ENCODE measurements around the gene FKBP1A.
"Not testable (repeated sequence)": the region's sequence is repeated elsewhere in the genome, so short reads cannot be mapped to it uniquely, and the experiment has no call there.

Gene FKBP1A

DNA sequence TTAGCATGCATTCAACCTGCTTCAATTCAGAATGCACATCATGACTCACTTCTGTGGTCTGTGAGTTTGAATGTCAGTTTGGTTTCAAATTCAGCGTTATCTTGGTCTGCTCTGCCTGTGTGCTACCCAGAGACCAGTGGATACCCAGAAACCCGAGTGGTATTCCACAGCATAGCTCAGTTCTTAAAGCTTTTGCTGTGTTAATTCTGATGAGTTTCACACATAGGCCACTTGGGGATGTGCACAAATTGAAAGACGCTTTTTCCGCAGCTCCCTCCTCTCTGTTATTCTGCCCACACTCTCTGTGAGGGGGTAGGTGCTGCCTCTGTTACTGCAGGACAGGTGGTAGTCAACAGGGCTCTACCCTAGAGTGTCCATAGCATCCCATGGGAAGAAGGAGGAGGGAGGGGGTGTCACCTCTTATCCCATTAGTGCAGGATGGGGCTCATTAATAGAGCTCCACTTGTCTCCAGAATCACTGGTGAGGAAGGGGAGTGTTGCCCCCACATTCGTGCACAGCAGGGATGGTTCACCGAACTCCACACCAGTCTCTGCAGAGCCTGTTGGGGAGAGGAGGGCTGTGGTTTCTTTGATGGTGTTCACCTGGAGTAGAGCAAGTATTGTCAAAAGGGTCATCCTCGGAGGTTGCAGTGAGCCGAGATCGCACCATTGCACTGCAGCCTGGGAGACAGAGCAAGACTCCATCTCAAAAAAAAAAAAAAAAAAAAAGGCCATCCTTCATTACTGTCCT, 34.8 kb downstream of the FKBP1A start:
- TF ChIP-seq POLR2A (IDR thresholded peaks at IDR 0.05; ENCODE audit: low read depth, low read length) (no peak), POLR2AphosphoS5 (IDR thresholded peaks at IDR 0.05; ENCODE audit: low read depth, low read length) (no peak), TAF1 (IDR thresholded peaks at IDR 0.05; ENCODE audit: borderline replicate concordance, low read depth, low read length) (no peak)
- DNase-seq (ENCODE audit: insufficient read length), result no peak
- no peak for FAIRE-seq

- TF ChIP-seq TAF1 (IDR thresholded peaks at IDR 0.05; ENCODE audit: borderline replicate concordance, low read depth, low read length) (no peak), POLR2A (IDR thresholded peaks at IDR 0.05; ENCODE audit: low read depth, low read length) (no peak), POLR2AphosphoS5 (IDR thresholded peaks at IDR 0.05; ENCODE audit: low read depth, low read length) (no peak)
These were observed 38.9 kb downstream of the FKBP1A start for GRCh38 chr20:1353956-1354355.

DNA sequence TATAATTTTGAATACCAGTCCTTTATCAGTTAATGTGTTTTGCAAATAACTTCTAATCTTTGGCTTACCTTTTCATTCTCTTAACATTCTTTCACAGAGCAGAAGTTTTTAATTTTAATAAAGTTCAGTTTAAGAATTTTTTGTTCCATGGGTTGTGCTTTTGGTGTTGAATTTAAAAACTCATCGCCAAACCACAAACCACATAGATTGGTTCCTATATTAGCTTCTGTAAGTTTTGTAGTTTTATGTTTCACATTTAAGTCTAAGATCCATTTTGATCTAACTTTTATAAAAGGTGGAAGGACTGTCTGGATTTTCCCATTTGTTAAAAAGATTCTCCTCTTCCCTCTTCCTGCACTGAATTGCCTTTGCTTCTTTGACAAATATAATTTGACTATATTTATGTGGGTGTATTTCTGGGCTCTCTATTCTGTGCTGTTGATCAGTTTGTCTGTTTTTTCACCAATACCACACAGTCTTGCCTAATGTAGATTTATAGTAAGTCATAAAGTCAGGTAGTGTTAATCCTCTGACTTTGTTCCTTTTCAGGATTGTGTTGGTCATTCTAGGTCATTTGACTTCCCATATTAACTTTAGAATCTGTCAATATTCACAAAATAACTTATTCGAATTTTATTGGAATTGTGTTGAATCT, 46.4 kb downstream of the FKBP1A start:
- no peak for FAIRE-seq
- no peak for TF ChIP-seq TAF1 (IDR thresholded peaks at IDR 0.05; ENCODE audit: borderline replicate concordance, low read depth, low read length)
- no peak for TF ChIP-seq POLR2AphosphoS5 (IDR thresholded peaks at IDR 0.05; ENCODE audit: low read depth, low read length)
- TF ChIP-seq POLR2A (IDR thresholded peaks at IDR 0.05; ENCODE audit: low read depth, low read length), result no peak

More at GRCh38 chr20:1353956-1354355, 38.9 kb downstream of the FKBP1A start:
- no peak for FAIRE-seq
- no peak for DNase-seq (ENCODE audit: insufficient read length)

DNA sequence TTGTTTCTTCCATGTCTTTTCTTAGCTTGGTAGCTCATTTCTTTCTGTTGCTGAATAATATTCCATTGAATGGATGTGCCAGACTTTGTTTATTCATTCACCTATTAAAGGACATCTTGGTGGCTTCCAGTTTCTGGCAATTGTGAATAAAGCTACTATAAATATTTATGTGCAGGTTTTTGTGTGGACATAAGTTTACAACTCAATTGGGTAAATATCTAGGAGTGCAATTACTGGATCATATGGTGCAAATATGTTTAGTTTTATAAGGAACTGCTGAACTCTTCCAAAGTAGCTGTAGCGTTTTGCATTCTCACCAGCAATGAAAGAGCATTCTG, 47.1 kb downstream of the FKBP1A start:
- FAIRE-seq, result no peak
- no peak for DNase-seq (ENCODE audit: insufficient read length)
- TF ChIP-seq POLR2A (IDR thresholded peaks at IDR 0.05; ENCODE audit: low read depth, low read length) (no peak), POLR2AphosphoS5 (IDR thresholded peaks at IDR 0.05; ENCODE audit: low read depth, low read length) (no peak), TAF1 (IDR thresholded peaks at IDR 0.05; ENCODE audit: borderline replicate concordance, low read depth, low read length) (no peak)

More for the DNA sequence above, 46.4 kb downstream of the FKBP1A start:
- DNase-seq (ENCODE audit: insufficient read length), result no peak

- TF ChIP-seq POLR2AphosphoS5 (IDR thresholded peaks at IDR 0.05; ENCODE audit: low read depth, low read length) (no peak), POLR2A (IDR thresholded peaks at IDR 0.05; ENCODE audit: low read depth, low read length) (no peak), TAF1 (IDR thresholded peaks at IDR 0.05; ENCODE audit: borderline replicate concordance, low read depth, low read length) (no peak)
These were observed 47.7 kb downstream of the FKBP1A start for GRCh38 chr20:1345030-1345755.

GRCh38 chr20:1343446-1344124, 49.3 kb downstream of the FKBP1A start:
- not testable (repeated sequence) for FAIRE-seq; DNase-seq (ENCODE audit: insufficient read length)

More at GRCh38 chr20:1345030-1345755, 47.7 kb downstream of the FKBP1A start:
- FAIRE-seq (no peak), DNase-seq (ENCODE audit: insufficient read length) (no peak)

DNA sequence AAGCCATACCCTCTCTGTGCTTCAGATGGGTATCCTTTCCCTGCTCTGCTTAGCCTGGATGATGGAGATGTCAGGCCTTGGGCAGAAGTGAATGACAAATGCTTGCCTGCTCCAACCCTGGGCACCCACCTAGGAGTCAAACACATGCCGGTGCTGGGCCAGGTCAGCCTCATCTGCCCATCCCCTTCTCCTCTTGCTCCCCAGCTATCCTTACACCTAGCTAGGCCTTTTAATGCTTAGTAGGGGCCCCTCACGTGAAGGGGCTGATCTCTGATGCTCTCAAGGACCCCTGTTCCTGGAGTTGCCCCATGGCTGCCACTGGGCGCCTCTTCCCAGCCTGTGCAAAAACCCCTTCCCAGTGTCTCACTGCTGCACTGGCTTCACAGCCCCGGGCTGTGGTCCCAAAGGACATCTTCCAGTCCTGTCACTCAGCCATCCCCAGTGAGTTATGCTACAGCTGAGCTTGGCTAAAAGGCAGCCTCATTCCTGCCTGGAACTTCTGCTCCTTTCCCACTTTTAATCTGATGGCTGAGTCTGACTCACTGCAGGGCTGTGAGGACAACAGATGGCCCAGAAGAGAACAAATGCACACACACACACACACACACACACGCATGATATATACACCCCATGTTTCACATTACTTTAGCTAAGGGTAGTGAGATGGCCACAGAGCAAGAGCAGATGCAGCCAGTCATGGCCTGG, 51.1 kb downstream of the FKBP1A start:
- no peak for FAIRE-seq
- TF ChIP-seq TAF1 (IDR thresholded peaks at IDR 0.05; ENCODE audit: borderline replicate concordance, low read depth, low read length) (no peak), POLR2A (IDR thresholded peaks at IDR 0.05; ENCODE audit: low read depth, low read length) (no peak), POLR2AphosphoS5 (IDR thresholded peaks at IDR 0.05; ENCODE audit: low read depth, low read length) (no peak)
- DNase-seq (ENCODE audit: insufficient read length), result no peak

DNA sequence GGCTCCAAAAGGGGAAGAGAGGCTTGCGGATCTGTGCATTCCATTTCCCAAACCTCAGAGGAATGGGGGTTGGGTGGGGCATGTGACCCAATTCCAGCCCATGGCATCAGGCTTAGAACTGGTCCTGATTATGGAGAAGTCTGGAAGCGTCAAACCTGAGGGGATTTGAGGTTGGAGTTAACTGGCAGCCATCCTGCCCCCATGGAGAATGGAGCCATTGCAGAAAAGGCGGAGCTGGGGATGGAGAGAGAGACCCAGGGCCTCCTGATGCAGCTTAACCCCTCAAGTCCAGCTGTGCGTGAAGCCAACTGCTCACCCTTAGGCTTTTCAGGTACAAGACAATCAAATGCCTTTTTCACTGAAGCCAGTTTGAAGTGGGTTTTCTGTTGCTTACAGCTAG, 54.1 kb downstream of the FKBP1A start:
- no peak for FAIRE-seq
- TF ChIP-seq POLR2AphosphoS5 (IDR thresholded peaks at IDR 0.05; ENCODE audit: low read depth, low read length), result no peak
- TF ChIP-seq POLR2A (IDR thresholded peaks at IDR 0.05; ENCODE audit: low read depth, low read length), result no peak
- no peak for TF ChIP-seq TAF1 (IDR thresholded peaks at IDR 0.05; ENCODE audit: borderline replicate concordance, low read depth, low read length)
- no peak for DNase-seq (ENCODE audit: insufficient read length)

DNA sequence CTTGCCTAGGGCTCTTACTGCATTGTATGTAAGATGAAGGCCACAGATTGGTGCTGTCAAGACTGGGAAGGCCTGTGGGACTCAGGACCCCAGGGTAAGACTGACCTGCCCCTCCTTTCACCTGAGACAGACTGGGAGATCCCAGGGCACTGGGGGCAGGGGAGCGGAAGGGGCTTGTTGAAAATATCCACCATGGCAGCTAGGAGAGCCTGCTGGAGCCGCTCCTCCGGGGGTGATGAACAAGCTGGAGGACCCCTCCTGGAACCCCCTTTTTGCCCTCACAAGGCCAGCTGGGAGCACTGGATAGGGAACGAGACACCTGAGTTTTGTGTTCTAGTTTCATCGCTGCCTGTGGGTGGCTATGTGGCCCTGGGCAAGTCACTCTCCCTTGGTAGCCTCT, 54.8 kb downstream of the FKBP1A start:
- FAIRE-seq (no peak), DNase-seq (ENCODE audit: insufficient read length) (no peak)
- no peak for TF ChIP-seq TAF1 (IDR thresholded peaks at IDR 0.05; ENCODE audit: borderline replicate concordance, low read depth, low read length)
- no peak for TF ChIP-seq POLR2A (IDR thresholded peaks at IDR 0.05; ENCODE audit: low read depth, low read length)
- TF ChIP-seq POLR2AphosphoS5 (IDR thresholded peaks at IDR 0.05; ENCODE audit: low read depth, low read length), result no peak

DNA sequence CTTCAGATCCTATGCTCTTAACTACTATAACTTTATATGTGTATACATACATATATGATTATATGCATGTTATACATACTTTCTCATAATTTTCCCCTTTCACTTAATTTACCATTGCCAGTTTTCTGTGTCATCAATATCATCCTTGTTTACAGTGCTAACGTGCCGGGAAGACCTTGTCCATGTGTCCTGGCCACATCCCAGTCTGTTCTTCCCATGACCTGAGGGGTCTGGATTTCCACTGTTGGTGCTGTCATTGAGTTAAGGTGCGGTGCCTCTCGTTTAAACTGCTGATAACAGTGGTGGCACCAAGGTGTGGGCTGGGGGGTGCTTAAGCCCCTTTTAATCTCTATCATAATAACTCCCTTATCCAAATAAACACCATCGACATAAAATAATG, 55.4 kb downstream of the FKBP1A start:
- TF ChIP-seq TAF1 (IDR thresholded peaks at IDR 0.05; ENCODE audit: borderline replicate concordance, low read depth, low read length) (no peak), POLR2A (IDR thresholded peaks at IDR 0.05; ENCODE audit: low read depth, low read length) (no peak), POLR2AphosphoS5 (IDR thresholded peaks at IDR 0.05; ENCODE audit: low read depth, low read length) (no peak)
- no peak for FAIRE-seq
- DNase-seq (ENCODE audit: insufficient read length), result no peak

Data from GM12892 (cell line).